Kidney epithelial cell (primary cell): ENCODE results near the gene ABL1. TPM values are rescaled to one million over a fixed set of nuclear protein-coding genes. Genes with fewer than 3 reads are reported as not detected.

Experiments
- DNase-seq: peaks from one replicate; pipeline ENCODE4 v3.0.0-alpha.2; 2010; ENCODE audit warnings: low read depth
- H3K27me3 ChIP-seq: 2 replicates; pipeline ENCODE4 v1.6.0; 2011; ENCODE audit warnings: low read length; ENCODE audit not compliant: control insufficient read depth, insufficient read depth
- H3K36me3 ChIP-seq: 2 replicates; pipeline ENCODE4 v1.5.1; 2011; ENCODE audit warnings: low read length; ENCODE audit not compliant: control insufficient read depth, insufficient read depth
- H3K4me3 ChIP-seq: 2 replicates; pipeline ENCODE4 v1.5.1; 2011; ENCODE audit warnings: low read depth, mild to moderate bottlenecking, control low read depth, low read length
- CTCF ChIP-seq: IDR thresholded peaks from 2 replicates; pipeline ENCODE4 v1.5.1; 2011; ENCODE audit warnings: mild to moderate bottlenecking, moderate library complexity, low read length, control low read depth, inconsistent platforms; ENCODE audit not compliant: insufficient read depth, poor library complexity, severe bottlenecking
- total RNA-seq: library from RNA; depleted of rRNA; stranded (reverse); fragments of >200 nt; gene quantifications from 2 replicates; pipeline ENCODE4 v1.2.3, GENCODE V29; 2015

The ABL1 gene
- total RNA-seq, 1 donor from 2014 or later: 83.7 TPM

- H3K27me3 ChIP-seq: peaks cover 36% of the 10 kb centered on the region
- DNase-seq: no peak
- no peak for TF ChIP-seq CTCF
- H3K4me3 ChIP-seq: no peak overlapping the region
- H3K36me3 ChIP-seq: peaks cover 4% of the 10 kb centered on the region
Observed at GRCh38 chr9:130895481-130896232, 60.6 kb downstream of the ABL1 start.

GRCh38 chr9:130896233-130897014, 61.4 kb downstream of the ABL1 start, which contains the start of gene QRFP:
Gene QRFP, minus strand, starts transcription at chr9:130896812. Its CDS starts 2,974 bp downstream, at chr9:130893838.
- TF ChIP-seq CTCF: no peak
- H3K27me3 ChIP-seq: peaks cover 42% of the 10 kb centered on the region
- H3K36me3 ChIP-seq: peaks cover 4% of the 10 kb centered on the region
- H3K4me3 ChIP-seq: no peak within 1 kb of the TSS
- no peak for DNase-seq

DNA sequence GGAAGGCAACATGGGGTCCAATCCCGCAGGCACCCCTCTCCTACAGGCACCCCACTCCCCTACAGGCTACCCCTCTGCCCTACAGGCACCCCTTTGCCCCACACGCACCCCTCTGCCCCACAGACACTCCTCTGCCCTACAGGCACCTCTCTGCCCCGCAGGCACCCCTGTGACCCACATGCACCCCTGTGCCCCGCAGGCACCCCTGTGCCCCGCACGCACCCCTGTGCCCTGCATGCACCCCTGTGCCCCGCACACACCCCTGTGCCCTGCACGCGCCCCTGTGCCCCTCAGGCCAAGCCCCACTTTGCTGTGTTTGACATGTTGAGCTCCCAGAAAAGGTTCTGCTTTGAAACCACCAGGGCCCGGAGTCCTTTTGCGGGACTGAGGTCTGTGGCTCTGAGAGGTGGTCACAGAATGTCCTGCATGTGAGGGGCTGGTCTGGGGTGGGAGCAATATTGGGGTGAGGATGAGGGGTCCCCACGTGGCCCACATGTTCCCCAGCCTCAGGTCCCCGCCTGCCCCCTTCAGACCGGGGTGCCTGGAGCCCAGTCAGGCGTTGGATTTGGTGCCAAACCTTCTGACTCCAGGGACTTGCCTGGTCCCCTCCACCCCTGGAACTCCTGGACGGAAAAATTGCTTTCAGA, 62.2 kb downstream of the ABL1 start:
- H3K27me3 ChIP-seq: peaks cover 43% of the 10 kb centered on the region
- no peak for DNase-seq
- H3K4me3 ChIP-seq: no peak overlapping the region
- peaks cover 2% of the 10 kb centered on the region for H3K36me3 ChIP-seq
- no peak for TF ChIP-seq CTCF

GRCh38 chr9:130897848-130898551, 62.9 kb downstream of the ABL1 start:
- Histone ChIP-seq H3K36me3 (peaks cover 2% of the 10 kb centered on the region), H3K4me3 (no peak overlapping the region), H3K27me3 (peaks cover 43% of the 10 kb centered on the region)
- DNase-seq: no peak
- TF ChIP-seq CTCF: no peak

DNA sequence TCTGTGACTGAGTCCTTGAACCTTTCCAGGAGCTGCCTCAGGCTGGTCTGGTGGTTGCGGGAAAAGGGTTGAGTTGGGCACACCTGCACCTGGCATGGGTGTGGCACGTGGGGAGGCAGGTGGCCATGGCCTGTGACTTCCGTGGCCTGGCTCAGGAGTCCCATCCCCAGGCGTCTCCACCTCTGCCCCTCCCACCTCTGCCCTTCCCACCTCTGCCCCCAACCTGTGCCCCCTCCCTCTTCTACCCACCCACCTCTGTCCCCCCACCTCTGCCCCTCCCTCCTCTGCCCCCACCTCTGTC, 63.4 kb downstream of the ABL1 start:
- H3K36me3 ChIP-seq: no peaks in the 10 kb centered on the region
- H3K4me3 ChIP-seq: no peak overlapping the region
- no peak for TF ChIP-seq CTCF
- DNase-seq: no peak
- H3K27me3 ChIP-seq: peaks cover 43% of the 10 kb centered on the region
